ENCODE measurements around the gene NUDT8. TPM values are rescaled to one million over a fixed set of nuclear protein-coding genes. Genes with fewer than 3 reads are reported as not detected.

NUDT8 gene
- total and polyA plus RNA-seq, 2 experiments from 2014 or later: 5.0 to 15.1 TPM

DNA sequence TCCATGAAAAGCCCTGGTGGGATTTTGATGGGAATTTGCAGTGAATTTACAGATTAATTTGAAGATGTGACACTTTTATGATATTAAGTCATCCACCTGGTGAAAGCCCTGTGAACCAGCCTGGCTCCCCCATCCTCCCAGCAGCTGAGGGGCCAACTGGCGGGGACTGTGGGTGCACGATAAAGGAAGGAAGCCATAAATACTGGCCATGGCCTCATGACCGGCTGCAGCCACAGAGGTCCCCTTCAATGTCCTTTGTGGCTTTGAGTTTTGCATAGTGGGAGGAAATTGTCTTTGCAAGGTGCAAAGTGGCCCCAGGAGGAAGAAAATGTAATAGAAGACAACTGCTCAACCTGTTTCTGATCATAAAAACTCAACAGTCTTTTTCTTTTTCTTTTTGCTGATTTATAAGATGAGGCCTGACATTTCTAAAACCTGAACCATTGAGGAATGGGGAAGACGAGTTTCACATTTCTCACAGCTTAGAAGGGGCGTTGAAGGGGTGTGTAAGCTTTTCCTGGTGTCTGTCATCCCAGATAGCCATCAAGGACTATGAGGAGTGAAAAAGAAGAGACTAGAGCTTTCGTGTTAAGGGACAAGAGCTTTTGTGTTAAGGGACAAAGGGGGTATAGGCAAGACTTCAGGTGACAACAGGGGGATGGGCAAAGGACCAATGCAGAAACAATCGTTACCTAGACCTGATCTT is 29.3 kb downstream of the NUDT8 start (continued):
- TF ChIP-seq ZNF331 (CRISPR knock-in tag; IDR thresholded peaks at IDR 0.05; ENCODE audit: low read depth): no peak
- no peak for TF ChIP-seq POLR2AphosphoS5 (IDR thresholded peaks at IDR 0.05; ENCODE audit: low read depth)
- TF ChIP-seq, protein P1, sequence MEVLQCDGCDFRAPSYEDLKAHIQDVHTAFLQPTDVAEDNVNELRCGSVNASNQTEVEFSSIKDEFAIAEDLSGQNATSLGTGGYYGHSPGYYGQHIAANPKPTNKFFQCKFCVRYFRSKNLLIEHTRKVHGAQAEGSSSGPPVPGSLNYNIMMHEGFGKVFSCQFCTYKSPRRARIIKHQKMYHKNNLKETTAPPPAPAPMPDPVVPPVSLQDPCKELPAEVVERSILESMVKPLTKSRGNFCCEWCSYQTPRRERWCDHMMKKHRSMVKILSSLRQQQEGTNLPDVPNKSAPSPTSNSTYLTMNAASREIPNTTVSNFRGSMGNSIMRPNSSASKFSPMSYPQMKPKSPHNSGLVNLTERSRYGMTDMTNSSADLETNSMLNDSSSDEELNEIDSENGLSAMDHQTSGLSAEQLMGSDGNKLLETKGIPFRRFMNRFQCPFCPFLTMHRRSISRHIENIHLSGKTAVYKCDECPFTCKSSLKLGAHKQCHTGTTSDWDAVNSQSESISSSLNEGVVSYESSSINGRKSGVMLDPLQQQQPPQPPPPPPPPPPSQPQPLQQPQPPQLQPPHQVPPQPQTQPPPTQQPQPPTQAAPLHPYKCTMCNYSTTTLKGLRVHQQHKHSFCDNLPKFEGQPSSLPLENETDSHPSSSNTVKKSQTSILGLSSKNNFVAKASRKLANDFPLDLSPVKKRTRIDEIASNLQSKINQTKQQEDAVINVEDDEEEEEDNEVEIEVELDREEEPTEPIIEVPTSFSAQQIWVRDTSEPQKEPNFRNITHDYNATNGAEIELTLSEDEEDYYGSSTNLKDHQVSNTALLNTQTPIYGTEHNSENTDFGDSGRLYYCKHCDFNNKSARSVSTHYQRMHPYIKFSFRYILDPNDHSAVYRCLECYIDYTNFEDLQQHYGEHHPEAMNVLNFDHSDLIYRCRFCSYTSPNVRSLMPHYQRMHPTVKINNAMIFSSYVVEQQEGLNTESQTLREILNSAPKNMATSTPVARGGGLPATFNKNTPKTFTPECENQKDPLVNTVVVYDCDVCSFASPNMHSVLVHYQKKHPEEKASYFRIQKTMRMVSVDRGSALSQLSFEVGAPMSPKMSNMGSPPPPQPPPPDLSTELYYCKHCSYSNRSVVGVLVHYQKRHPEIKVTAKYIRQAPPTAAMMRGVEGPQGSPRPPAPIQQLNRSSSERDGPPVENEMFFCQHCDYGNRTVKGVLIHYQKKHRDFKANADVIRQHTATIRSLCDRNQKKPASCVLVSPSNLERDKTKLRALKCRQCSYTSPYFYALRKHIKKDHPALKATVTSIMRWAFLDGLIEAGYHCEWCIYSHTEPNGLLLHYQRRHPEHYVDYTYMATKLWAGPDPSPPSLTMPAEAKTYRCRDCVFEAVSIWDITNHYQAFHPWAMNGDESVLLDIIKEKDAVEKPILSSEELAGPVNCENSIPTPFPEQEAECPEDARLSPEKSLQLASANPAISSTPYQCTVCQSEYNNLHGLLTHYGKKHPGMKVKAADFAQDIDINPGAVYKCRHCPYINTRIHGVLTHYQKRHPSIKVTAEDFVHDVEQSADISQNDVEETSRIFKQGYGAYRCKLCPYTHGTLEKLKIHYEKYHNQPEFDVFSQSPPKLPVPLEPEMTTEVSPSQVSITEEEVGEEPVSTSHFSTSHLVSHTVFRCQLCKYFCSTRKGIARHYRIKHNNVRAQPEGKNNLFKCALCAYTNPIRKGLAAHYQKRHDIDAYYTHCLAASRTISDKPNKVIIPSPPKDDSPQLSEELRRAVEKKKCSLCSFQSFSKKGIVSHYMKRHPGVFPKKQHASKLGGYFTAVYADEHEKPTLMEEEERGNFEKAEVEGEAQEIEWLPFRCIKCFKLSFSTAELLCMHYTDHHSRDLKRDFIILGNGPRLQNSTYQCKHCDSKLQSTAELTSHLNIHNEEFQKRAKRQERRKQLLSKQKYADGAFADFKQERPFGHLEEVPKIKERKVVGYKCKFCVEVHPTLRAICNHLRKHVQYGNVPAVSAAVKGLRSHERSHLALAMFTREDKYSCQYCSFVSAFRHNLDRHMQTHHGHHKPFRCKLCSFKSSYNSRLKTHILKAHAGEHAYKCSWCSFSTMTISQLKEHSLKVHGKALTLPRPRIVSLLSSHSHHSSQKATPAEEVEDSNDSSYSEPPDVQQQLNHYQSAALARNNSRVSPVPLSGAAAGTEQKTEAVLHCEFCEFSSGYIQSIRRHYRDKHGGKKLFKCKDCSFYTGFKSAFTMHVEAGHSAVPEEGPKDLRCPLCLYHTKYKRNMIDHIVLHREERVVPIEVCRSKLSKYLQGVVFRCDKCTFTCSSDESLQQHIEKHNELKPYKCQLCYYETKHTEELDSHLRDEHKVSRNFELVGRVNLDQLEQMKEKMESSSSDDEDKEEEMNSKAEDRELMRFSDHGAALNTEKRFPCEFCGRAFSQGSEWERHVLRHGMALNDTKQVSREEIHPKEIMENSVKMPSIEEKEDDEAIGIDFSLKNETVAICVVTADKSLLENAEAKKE (CRISPR knock-in tag; IDR thresholded peaks at IDR 0.05): no peak
- no peak for TF ChIP-seq STAT1 (IDR thresholded peaks at IDR 0.05; ENCODE audit: unreplicated experiment)

DNA sequence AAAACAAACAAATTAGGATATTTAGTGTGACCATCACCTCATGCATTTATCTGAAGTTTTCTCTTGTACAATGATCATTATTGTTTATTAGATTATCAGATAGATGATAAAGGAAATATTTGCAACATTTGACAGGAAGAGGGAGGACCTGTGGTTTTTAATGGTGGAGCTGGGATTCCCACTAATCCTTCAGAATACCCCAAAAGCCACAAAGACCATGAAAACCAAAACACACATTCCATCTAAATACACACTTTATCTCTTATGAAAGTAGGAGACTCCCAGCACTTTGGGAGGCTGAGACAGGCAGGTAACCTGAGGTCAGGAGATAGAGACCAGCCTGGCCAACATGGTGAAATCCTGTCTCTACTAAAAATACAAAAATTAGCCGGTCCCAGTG is 30.6 kb downstream of the NUDT8 start:
- Histone ChIP-seq H3K27me3 (ENCODE audit: insufficient read depth) (no peaks in the 10 kb centered on the region), H3K4me1 (ENCODE audit: insufficient read depth) (peaks cover 11% of the 10 kb centered on the region), H3K9me2 (ENCODE audit: insufficient read depth) (0 out of 2 replicates have a peak, but pooled peaks cover 2% of the 10 kb centered on the region), H3K4me3 (no peak overlapping the region), H3K4me2 (no peak overlapping the region), H3K36me3 (ENCODE audit: insufficient read depth) (no peaks in the 10 kb centered on the region; the same call in 1 of the 2 replicates), H3K79me2 (replicated peaks; ENCODE audit: insufficient read depth) (no peaks in the 10 kb centered on the region), H3K27ac (ENCODE audit: low read depth) (no peak overlapping the region), H3F3A (replicated peaks; ENCODE audit: low read depth) (0 out of 2 replicates have a peak, but pooled peaks cover 6% of the 10 kb centered on the region), H4K20me1 (replicated peaks; ENCODE audit: insufficient read depth) (no peaks in the 10 kb centered on the region), H2AFZ (no peak overlapping the region)
- TF ChIP-seq STAT1 (IDR thresholded peaks at IDR 0.05; ENCODE audit: unreplicated experiment) (no peak), POLR2AphosphoS5 (IDR thresholded peaks at IDR 0.05; ENCODE audit: low read depth) (no peak), CREB1 (CRISPR knock-in tag; IDR thresholded peaks at IDR 0.05; ENCODE audit: low read depth) (no peak), JUNB (IDR thresholded peaks at IDR 0.05; ENCODE audit: unreplicated experiment) (no peak), EZH2 (IDR thresholded peaks at IDR 0.05; ENCODE audit: low read depth, unreplicated experiment) (no peak), ZNF114 (CRISPR knock-in tag; IDR thresholded peaks at IDR 0.05) (no peak)
- TF ChIP-seq, protein P2, sequence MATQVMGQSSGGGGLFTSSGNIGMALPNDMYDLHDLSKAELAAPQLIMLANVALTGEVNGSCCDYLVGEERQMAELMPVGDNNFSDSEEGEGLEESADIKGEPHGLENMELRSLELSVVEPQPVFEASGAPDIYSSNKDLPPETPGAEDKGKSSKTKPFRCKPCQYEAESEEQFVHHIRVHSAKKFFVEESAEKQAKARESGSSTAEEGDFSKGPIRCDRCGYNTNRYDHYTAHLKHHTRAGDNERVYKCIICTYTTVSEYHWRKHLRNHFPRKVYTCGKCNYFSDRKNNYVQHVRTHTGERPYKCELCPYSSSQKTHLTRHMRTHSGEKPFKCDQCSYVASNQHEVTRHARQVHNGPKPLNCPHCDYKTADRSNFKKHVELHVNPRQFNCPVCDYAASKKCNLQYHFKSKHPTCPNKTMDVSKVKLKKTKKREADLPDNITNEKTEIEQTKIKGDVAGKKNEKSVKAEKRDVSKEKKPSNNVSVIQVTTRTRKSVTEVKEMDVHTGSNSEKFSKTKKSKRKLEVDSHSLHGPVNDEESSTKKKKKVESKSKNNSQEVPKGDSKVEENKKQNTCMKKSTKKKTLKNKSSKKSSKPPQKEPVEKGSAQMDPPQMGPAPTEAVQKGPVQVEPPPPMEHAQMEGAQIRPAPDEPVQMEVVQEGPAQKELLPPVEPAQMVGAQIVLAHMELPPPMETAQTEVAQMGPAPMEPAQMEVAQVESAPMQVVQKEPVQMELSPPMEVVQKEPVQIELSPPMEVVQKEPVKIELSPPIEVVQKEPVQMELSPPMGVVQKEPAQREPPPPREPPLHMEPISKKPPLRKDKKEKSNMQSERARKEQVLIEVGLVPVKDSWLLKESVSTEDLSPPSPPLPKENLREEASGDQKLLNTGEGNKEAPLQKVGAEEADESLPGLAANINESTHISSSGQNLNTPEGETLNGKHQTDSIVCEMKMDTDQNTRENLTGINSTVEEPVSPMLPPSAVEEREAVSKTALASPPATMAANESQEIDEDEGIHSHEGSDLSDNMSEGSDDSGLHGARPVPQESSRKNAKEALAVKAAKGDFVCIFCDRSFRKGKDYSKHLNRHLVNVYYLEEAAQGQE (IDR thresholded peaks at IDR 0.05; ENCODE audit: unreplicated experiment): no peak
- TF ChIP-seq, protein P3, sequence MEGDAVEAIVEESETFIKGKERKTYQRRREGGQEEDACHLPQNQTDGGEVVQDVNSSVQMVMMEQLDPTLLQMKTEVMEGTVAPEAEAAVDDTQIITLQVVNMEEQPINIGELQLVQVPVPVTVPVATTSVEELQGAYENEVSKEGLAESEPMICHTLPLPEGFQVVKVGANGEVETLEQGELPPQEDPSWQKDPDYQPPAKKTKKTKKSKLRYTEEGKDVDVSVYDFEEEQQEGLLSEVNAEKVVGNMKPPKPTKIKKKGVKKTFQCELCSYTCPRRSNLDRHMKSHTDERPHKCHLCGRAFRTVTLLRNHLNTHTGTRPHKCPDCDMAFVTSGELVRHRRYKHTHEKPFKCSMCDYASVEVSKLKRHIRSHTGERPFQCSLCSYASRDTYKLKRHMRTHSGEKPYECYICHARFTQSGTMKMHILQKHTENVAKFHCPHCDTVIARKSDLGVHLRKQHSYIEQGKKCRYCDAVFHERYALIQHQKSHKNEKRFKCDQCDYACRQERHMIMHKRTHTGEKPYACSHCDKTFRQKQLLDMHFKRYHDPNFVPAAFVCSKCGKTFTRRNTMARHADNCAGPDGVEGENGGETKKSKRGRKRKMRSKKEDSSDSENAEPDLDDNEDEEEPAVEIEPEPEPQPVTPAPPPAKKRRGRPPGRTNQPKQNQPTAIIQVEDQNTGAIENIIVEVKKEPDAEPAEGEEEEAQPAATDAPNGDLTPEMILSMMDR (conservative IDR thresholded peaks at IDR 0.05; ENCODE audit: low read depth in 2 of 2): no peak
- TF ChIP-seq, protein P4, sequence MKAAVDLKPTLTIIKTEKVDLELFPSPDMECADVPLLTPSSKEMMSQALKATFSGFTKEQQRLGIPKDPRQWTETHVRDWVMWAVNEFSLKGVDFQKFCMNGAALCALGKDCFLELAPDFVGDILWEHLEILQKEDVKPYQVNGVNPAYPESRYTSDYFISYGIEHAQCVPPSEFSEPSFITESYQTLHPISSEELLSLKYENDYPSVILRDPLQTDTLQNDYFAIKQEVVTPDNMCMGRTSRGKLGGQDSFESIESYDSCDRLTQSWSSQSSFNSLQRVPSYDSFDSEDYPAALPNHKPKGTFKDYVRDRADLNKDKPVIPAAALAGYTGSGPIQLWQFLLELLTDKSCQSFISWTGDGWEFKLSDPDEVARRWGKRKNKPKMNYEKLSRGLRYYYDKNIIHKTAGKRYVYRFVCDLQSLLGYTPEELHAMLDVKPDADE (IDR thresholded peaks at IDR 0.05): no peak
- Mint-ChIP-seq H3K4me3 (no peak overlapping the region), H3K27ac (no peak overlapping the region), H3K9me3 (peaks cover 24% of the 10 kb centered on the region), H3K27me3 (ENCODE audit: insufficient read depth, low read depth, poor library complexity) (peaks cover 2% of the 10 kb centered on the region), H3K36me3 (ENCODE audit: low read depth) (no peaks in the 10 kb centered on the region; the same call in 2 of the 3 replicates), H3K4me1 (peaks cover 9% of the 10 kb centered on the region)
- ATAC-seq: no peak
- no peak for DNase-seq (ENCODE audit: low spot score)

Data from GM23338 (cell line).